DOHH2 (cell line): ENCODE data around the gene RGS9.
A peak's percentile ranks its signal among the peaks of the same experiment; 100 is the strongest.

Experiments
- H3F3A ChIP-seq: fragments of 200-600 bp; sonication (generic), shearing (Covaris generic); 2 replicates; pipeline ENCODE4 v1.6.0; 2016; ENCODE audit warnings: antibody characterized with exemption, mild to moderate bottlenecking; ENCODE audit not compliant: control insufficient read depth, insufficient read depth
- H3K27ac ChIP-seq: fragments of 200-600 bp; sonication (generic); 2 replicates; pipeline ENCODE4 v1.5.1; 2014; ENCODE audit warnings: low read depth, mild to moderate bottlenecking, low read length, moderate library complexity
- H3K27me3 ChIP-seq: fragments of 200-600 bp; sonication (generic); 2 replicates; pipeline ENCODE4 v1.6.1; 2014; ENCODE audit warnings: mild to moderate bottlenecking, low read length, mixed read lengths; ENCODE audit not compliant: control insufficient read depth
- H3K36me3 ChIP-seq: fragments of 200-600 bp; sonication (generic); 2 replicates; pipeline ENCODE4 v1.6.1; 2014; ENCODE audit warnings: mild to moderate bottlenecking, low read length, moderate library complexity, mixed read lengths; ENCODE audit not compliant: control insufficient read depth
- H3K4me1 ChIP-seq: fragments of 200-600 bp; sonication (generic); 2 replicates; pipeline ENCODE4 v1.6.1; 2014; ENCODE audit warnings: mild to moderate bottlenecking, low read length, mixed read lengths; ENCODE audit not compliant: control insufficient read depth
- H3K4me2 ChIP-seq: fragments of 200-600 bp; sonication (generic); 2 replicates; pipeline ENCODE4 v1.6.0; 2014; ENCODE audit warnings: mild to moderate bottlenecking, low read length, moderate library complexity
- H3K4me3 ChIP-seq: fragments of 200-600 bp; sonication (generic); 2 replicates; pipeline ENCODE4 v1.5.1; 2014; ENCODE audit warnings: mild to moderate bottlenecking, low read length, mixed read lengths
- H3K79me2 ChIP-seq: fragments of 200-600 bp; sonication (generic); 2 replicates; pipeline ENCODE4 v1.6.1; 2014; ENCODE audit warnings: mild to moderate bottlenecking, low read length, mixed read lengths; ENCODE audit not compliant: control insufficient read depth
- H3K9me2 ChIP-seq: fragments of 200-600 bp; sonication (generic); replicated peaks from 2 replicates; pipeline ENCODE4 v1.6.1; 2014; ENCODE audit warnings: mild to moderate bottlenecking, low read length, mixed read lengths; ENCODE audit not compliant: control insufficient read depth
- H3K9me3 ChIP-seq: fragments of 200-600 bp; sonication (generic); 2 replicates; pipeline ENCODE4 v1.6.1; 2014; ENCODE audit warnings: antibody characterized with exemption, low read length, mixed read lengths; ENCODE audit not compliant: control insufficient read depth, insufficient read depth
- H4K20me1 ChIP-seq: fragments of 200-600 bp; sonication (generic); 2 replicates; pipeline ENCODE4 v1.6.0; 2014; ENCODE audit warnings: low read depth, mild to moderate bottlenecking, antibody characterized with exemption, low read length, moderate library complexity; ENCODE audit not compliant: control insufficient read depth, insufficient read depth
- EZH2phosphoT487 ChIP-seq: fragments of 200-600 bp; sonication (generic); IDR thresholded peaks from 2 replicates; pipeline ENCODE4 v1.6.1; 2017; ENCODE audit warnings: borderline replicate concordance, mild to moderate bottlenecking, antibody characterized with exemption, low read length, moderate library complexity, mixed read lengths
- TF ChIP-seq, protein P1 (sequence below): fragments of 200-600 bp; sonication (generic); IDR thresholded peaks from one replicate; pipeline ENCODE4 v1.5.1; 2014; ENCODE audit warnings: antibody characterized with exemption, mild to moderate bottlenecking, low read depth, low read length; ENCODE audit not compliant: poor library complexity, severe bottlenecking

RGS9 gene

DNA sequence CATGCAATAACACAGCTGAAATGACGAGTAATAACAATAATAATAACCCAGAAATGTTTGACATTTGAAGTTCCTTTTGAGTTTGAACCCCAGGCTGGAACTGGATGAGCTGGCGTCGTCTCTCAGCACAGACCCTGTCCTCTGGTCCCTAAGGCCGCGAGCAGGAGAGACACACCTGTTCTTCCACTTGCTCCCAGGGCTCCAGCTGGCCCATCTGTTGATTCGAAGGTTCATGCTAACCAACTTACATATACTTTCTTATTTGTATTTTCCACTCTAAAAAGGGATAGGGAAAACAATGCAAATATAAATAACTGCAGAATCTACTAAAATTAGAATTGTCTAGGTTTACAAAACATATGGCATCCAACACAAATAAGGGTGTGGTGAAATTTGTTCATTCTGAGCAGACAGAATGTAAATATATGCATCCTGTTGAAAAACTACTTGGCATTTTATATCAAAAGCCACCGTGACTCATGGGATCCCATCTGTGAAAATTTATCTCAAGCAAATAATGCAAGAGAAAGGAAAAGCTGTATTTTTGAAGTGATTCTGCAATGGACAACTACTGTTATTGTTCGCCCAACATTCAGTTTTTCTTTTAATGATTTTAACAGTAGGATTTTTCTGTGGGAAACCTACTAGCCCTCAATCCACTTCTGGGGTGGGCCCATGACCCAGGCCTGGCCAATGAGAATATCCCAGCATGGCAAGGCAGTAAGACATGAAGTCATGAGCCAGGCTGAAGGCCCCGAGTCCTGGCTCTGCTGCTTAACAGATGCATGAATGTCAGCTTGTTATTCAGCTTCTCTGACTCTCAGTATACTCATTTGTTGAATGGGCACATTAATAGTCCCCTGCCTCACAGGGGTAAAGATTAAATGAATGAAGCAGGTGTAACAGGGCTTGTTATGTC, 13.2 kb upstream of the RGS9 start:
- Histone ChIP-seq H3K4me1 (peaks cover 35% of the 10 kb centered on the region), H3F3A (peaks cover 30% of the 10 kb centered on the region), H3K9me2 (no peaks in the 10 kb centered on the region), H3K27me3 (no peaks in the 10 kb centered on the region), H3K4me3 (peak overlapping the region; percentile 76), H3K36me3 (peaks cover 3% of the 10 kb centered on the region; the same call in 1 of the 2 replicates), H3K27ac (peak overlapping the region; percentile 74), H3K4me2 (peak overlapping the region; percentile 66), H3K79me2 (no peaks in the 10 kb centered on the region), H3K9me3 (no peaks in the 10 kb centered on the region), H4K20me1 (no peaks in the 10 kb centered on the region)
- TF ChIP-seq, protein P1, sequence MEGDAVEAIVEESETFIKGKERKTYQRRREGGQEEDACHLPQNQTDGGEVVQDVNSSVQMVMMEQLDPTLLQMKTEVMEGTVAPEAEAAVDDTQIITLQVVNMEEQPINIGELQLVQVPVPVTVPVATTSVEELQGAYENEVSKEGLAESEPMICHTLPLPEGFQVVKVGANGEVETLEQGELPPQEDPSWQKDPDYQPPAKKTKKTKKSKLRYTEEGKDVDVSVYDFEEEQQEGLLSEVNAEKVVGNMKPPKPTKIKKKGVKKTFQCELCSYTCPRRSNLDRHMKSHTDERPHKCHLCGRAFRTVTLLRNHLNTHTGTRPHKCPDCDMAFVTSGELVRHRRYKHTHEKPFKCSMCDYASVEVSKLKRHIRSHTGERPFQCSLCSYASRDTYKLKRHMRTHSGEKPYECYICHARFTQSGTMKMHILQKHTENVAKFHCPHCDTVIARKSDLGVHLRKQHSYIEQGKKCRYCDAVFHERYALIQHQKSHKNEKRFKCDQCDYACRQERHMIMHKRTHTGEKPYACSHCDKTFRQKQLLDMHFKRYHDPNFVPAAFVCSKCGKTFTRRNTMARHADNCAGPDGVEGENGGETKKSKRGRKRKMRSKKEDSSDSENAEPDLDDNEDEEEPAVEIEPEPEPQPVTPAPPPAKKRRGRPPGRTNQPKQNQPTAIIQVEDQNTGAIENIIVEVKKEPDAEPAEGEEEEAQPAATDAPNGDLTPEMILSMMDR: no peak
- TF ChIP-seq EZH2phosphoT487: no peak

DNA sequence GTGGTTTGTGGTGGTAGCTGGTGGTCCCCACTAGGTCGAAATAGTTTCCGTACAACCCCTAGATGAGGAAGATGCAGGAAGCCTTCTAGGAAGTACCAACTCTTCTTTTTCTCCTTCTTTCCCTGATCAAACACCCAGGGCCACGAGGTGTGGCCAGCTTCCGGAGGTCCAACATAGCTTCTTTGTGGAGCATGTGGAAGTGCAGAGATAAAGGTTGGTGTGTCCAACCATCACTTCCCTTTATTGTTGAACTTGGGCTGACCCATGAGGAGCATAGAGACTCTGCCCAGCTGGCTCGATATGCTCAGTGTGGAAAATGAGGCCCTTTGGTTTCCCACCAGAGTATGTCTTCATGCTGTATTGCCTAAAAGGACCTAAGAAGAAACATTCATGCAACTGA, 6.3 kb upstream of the RGS9 start:
- Histone ChIP-seq H3K79me2 (no peaks in the 10 kb centered on the region), H3K9me3 (no peaks in the 10 kb centered on the region), H3K36me3 (no peaks in the 10 kb centered on the region), H3K4me3 (no peak overlapping the region), H4K20me1 (no peaks in the 10 kb centered on the region), H3K27ac (no peak overlapping the region), H3F3A (no peaks in the 10 kb centered on the region), H3K27me3 (no peaks in the 10 kb centered on the region), H3K4me1 (peaks cover 22% of the 10 kb centered on the region), H3K9me2 (no peaks in the 10 kb centered on the region), H3K4me2 (no peak overlapping the region)
- TF ChIP-seq, protein P1: no peak
- TF ChIP-seq EZH2phosphoT487: no peak

DNA sequence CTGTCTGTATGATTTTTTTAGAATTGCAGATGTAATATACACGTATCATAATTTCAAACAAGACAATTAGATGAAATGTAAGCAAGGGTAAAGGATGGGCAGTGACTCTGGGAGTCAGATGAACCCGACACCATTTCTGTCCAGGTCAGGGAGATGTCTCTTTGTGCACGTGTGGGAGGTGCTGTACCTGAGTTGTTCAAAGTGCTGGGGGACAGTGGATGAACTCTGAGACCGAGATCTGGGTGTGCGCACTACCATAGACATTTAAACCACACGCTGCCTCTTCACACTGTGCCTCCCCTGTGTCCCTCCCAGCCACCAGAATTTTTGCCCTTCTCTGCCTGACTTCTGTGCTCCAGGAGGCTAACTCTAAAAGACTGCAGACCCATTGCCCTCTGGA, 5.9 kb upstream of the RGS9 start:
- no peaks in the 10 kb centered on the region for H3K36me3 ChIP-seq
- no peak overlapping the region for H3K4me2 ChIP-seq
- H3F3A ChIP-seq: no peaks in the 10 kb centered on the region
- no peaks in the 10 kb centered on the region for H3K9me2 ChIP-seq
- no peaks in the 10 kb centered on the region for H3K9me3 ChIP-seq
- H3K27ac ChIP-seq: no peak overlapping the region
- no peak for TF ChIP-seq EZH2phosphoT487
- TF ChIP-seq, protein P1: no peak
- H3K79me2 ChIP-seq: no peaks in the 10 kb centered on the region
- no peaks in the 10 kb centered on the region for H3K27me3 ChIP-seq
- no peak overlapping the region for H3K4me3 ChIP-seq
- peaks cover 25% of the 10 kb centered on the region for H3K4me1 ChIP-seq
- no peaks in the 10 kb centered on the region for H4K20me1 ChIP-seq
